Endodermal cell (in vitro differentiated cells): ENCODE results near the gene VCAN. TPM values are rescaled to one million over a fixed set of nuclear protein-coding genes. Genes with fewer than 3 reads are reported as not detected.

Source experiments
- DNase-seq: peaks from one replicate; pipeline ENCODE4 v3.0.0-alpha.2; 2017
- H3K27ac ChIP-seq: 2 replicates; pipeline ENCODE4 v1.5.1; 2013; ENCODE audit warnings: mild to moderate bottlenecking, low read depth, low read length, moderate library complexity
- H3K27me3 ChIP-seq: 2 replicates; pipeline ENCODE4 v1.6.1; 2013; ENCODE audit warnings: mild to moderate bottlenecking, low read length, moderate library complexity; ENCODE audit not compliant: insufficient read depth, control insufficient read depth, poor library complexity, severe bottlenecking
- H3K36me3 ChIP-seq: 2 replicates; pipeline ENCODE4 v1.7.0; 2013; ENCODE audit warnings: mild to moderate bottlenecking, low read length, moderate library complexity; ENCODE audit not compliant: control insufficient read depth, insufficient read depth
- H3K4me1 ChIP-seq: one replicate; pipeline ENCODE4 v1.7.0; 2013; ENCODE audit warnings: low read length; ENCODE audit not compliant: control insufficient read depth, insufficient read depth
- H3K4me3 ChIP-seq: 2 replicates; pipeline ENCODE4 v1.5.1; 2013; ENCODE audit warnings: mild to moderate bottlenecking, low read length, moderate library complexity
- H3K9ac ChIP-seq: 2 replicates; pipeline ENCODE4 v1.6.1; 2013; ENCODE audit warnings: mild to moderate bottlenecking, low read length, moderate library complexity; ENCODE audit not compliant: poor library complexity, severe bottlenecking; ENCODE audit errors: extremely low read depth
- H3K9me3 ChIP-seq: 2 replicates; pipeline ENCODE4 v1.6.1; 2013; ENCODE audit warnings: mild to moderate bottlenecking, low read length, moderate library complexity; ENCODE audit not compliant: control insufficient read depth
- H3K27ac Mint-ChIP-seq: 2 replicates; pipeline ENCODE4 v1.8.0; 2020; ENCODE audit warnings: mixed read lengths
- H3K27me3 Mint-ChIP-seq: 2 replicates; pipeline ENCODE4 v1.8.0; 2021; ENCODE audit warnings: mild to moderate bottlenecking, mixed read lengths; ENCODE audit not compliant: insufficient read depth
- H3K36me3 Mint-ChIP-seq: 2 replicates; pipeline ENCODE4 v1.8.0; 2020; ENCODE audit warnings: low read depth, mixed read lengths
- H3K4me1 Mint-ChIP-seq: 2 replicates; pipeline ENCODE4 v1.8.0; 2020; ENCODE audit warnings: mixed read lengths
- H3K4me3 Mint-ChIP-seq: 2 replicates; pipeline ENCODE4 v1.8.0; 2020; ENCODE audit warnings: mild to moderate bottlenecking, moderate library complexity, mixed read lengths
- H3K9me3 Mint-ChIP-seq: 2 replicates; pipeline ENCODE4 v1.8.0; 2020; ENCODE audit warnings: mild to moderate bottlenecking, mixed read lengths
- CTCF ChIP-seq: fragments of 200-600 bp; sonication (generic); conservative IDR thresholded peaks from 2 replicates; pipeline ENCODE4 v1.5.0; 2021; ENCODE audit warnings: antibody characterized with exemption, mild to moderate bottlenecking
- WGBS, 2 experiments: methylation state at CpG; one replicate each; pipeline versions ENCODE4 v1.1.5 to v1.1.7; 2013; ENCODE audit warnings: missing lambda C conversion rate in 2 of 2, mixed read lengths in 1 of 2; ENCODE audit not compliant: insufficient coverage in 1 of 2, insufficient read length in 1 of 2; 5-methylcytosine and 5-hydroxymethylcytosine counted together
- total RNA-seq, 2 donors: library from RNA; stranded (reverse); fragmentation: NEBNext Ultra II Directional in 1 of 2; extraction: Animal tissue kit (Norgen Biotek cat#: 25700) in 1 of 2; gene quantifications; 2 replicates in 1 of 2; 3 replicates in 1 of 2; pipeline ENCODE4 v1.2.1, GENCODE V29; 2021

The VCAN gene
- total RNA-seq, 2 donors from 2014 or later = 363 to 397 TPM

DNA sequence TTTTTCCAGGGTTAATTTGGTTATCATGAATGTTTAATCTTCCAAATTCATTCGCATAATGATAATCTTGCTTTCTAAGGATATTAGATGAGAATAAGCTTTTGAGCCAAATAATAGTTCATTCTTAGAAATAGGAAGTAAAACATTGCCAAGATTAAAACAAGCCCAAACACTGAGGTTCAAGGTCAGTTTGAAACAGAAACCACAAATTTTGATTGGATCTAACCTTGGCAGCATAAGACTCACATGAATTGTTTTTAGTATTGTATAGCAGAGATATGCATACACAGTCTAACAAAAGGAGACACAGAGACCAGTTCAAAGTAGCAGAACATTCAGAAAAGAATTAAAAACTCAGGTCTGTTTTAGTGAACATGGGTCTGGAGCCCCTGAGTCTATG lies 43.4 kb upstream of the VCAN start:
- WGBS, 2 experiments = 92% methylated on average over 1 of the region's 1 CpG; no CpG with 5 or more reads in 1 of the 2 experiments
- H3K4me3 Mint-ChIP-seq = no peak overlapping the region

GRCh38 chr5:83428890-83429289 lies 42.7 kb upstream of the VCAN start:
- H3K4me3 Mint-ChIP-seq = no peak overlapping the region
- 89 to 92% methylated on average over 6 of the region's 6 CpGs for WGBS, 2 experiments
- no peak overlapping the region for H3K4me3 ChIP-seq
- no peaks in the 10 kb centered on the region for H3K9me3 ChIP-seq
- no peak for DNase-seq
- no peaks in the 10 kb centered on the region for H3K27me3 Mint-ChIP-seq
- no peaks in the 10 kb centered on the region for H3K4me1 ChIP-seq
- H3K9me3 Mint-ChIP-seq = no peaks in the 10 kb centered on the region
- H3K27ac Mint-ChIP-seq = no peak overlapping the region
- H3K27me3 ChIP-seq = no peaks in the 10 kb centered on the region
- H3K36me3 Mint-ChIP-seq = no peaks in the 10 kb centered on the region
- TF ChIP-seq CTCF = no peak
- peaks cover 10% of the 10 kb centered on the region for H3K4me1 Mint-ChIP-seq
- no peak overlapping the region for H3K27ac ChIP-seq
- no peak overlapping the region for H3K9ac ChIP-seq
- no peaks in the 10 kb centered on the region for H3K36me3 ChIP-seq

More for the DNA sequence above, 43.4 kb upstream of the VCAN start:
- Mint-ChIP-seq H3K27ac (no peak overlapping the region), H3K27me3 (no peaks in the 10 kb centered on the region), H3K36me3 (no peaks in the 10 kb centered on the region), H3K9me3 (no peaks in the 10 kb centered on the region), H3K4me1 (peaks cover 10% of the 10 kb centered on the region)
- Histone ChIP-seq H3K4me1 (no peaks in the 10 kb centered on the region), H3K9ac (no peak overlapping the region), H3K27ac (no peak overlapping the region), H3K4me3 (no peak overlapping the region), H3K36me3 (no peaks in the 10 kb centered on the region), H3K9me3 (no peaks in the 10 kb centered on the region), H3K27me3 (no peaks in the 10 kb centered on the region)
- no peak for DNase-seq
- no peak for TF ChIP-seq CTCF

DNA sequence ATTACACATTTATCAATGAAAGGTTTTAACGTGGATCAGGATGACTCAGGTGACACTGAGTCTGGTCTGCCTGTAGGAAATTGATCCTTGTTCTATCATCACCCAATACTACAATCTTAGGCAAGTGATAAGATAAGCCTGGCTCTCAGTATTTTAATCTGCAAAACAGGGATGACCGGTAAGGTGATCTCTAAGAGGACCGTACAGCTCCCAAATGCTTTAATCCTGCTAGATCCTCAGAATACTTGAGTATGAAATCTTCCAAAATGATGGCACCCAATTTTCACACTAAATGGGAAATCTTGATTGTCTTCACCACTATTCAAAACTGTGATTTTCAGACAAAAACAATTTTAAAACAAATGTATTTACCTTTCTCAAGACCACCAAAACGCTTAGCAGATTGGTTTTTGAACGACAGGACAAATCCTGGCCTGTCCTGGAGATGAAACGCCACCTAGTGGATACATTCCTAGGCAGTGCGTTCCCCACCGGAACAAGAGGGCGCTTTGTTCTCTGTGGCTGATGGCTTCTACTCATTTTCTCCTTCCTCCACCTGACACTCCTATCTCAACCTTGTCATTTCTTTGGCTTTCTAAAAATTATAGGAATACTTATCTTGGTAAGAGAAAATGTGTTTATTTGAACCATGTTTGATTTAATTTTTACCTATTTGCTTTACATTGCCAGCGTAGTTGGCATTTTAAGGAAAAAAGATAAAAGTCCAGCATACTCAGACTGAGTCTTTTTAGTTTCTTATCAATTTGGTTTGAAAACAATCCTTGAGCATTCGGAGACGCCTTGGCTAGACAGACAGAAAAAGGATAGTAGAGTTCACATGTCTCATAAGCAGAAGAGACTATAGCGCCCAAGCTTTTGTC lies 41.2 kb upstream of the VCAN start:
- no peak overlapping the region for H3K27ac ChIP-seq
- Mint-ChIP-seq H3K4me3 (no peak overlapping the region), H3K27me3 (no peaks in the 10 kb centered on the region), H3K36me3 (no peaks in the 10 kb centered on the region), H3K9me3 (no peaks in the 10 kb centered on the region), H3K27ac (no peak overlapping the region), H3K4me1 (peaks cover 10% of the 10 kb centered on the region)
- TF ChIP-seq CTCF = peak; percentile 98
- no peak overlapping the region for H3K9ac ChIP-seq
- no peaks in the 10 kb centered on the region for H3K4me1 ChIP-seq
- no peaks in the 10 kb centered on the region for H3K27me3 ChIP-seq
- WGBS, 2 experiments = 47 to 48% methylated on average over 7 to 13 of the region's 13 CpGs
- DNase-seq = peak; percentile 89
- no peaks in the 10 kb centered on the region for H3K36me3 ChIP-seq
- H3K9me3 ChIP-seq = no peaks in the 10 kb centered on the region
- H3K4me3 ChIP-seq = no peak overlapping the region
